T-helper 22 cell (primary cell): ENCODE results near the gene PCGF2.

Experiments
- DNase-seq: peaks from one replicate; pipeline ENCODE4 v3.0.0-alpha.2; 2020; ENCODE audit warnings: low read depth

PCGF2 gene

GRCh38 chr17:38702916-38703741 is 45.0 kb downstream of the PCGF2 start:
- DNase-seq: no peak

DNA sequence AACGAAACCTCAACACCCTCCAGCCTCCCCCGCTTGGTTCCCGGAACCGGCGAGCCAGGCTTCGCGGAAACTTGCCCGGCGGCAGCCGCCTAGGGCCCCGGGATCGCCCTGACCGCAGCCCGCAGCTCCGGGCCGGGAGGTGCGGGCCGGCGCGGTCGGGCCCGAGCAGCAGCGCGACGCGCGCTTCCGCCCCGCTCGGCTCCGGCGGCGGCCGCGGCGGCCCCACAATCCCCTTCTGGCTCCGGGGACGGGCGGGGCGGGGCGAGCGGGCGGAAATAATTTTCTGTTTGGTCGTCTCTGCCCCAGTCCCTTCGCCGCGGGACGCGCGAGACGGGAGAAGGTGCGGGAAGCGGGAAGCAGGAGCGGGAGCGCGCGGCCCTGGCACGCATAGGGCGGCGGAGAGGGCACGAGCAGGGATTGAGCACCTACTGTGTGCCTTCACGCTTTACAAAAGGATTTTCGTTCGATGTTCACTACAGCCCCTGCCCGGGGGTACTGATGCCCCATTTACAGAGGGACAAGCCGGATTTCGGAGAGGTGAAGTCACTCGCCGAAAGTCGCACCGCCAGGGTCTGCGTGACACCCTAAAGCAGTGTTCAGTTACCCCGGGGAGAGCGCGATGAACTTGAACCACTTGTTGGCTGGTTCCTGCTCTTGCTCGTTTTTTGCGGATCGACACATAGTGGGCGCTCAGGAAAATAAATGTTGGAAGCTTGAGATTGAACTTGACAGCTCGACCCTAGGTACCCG is 45.8 kb downstream of the PCGF2 start:
- DNase-seq: peak; percentile 77

DNA sequence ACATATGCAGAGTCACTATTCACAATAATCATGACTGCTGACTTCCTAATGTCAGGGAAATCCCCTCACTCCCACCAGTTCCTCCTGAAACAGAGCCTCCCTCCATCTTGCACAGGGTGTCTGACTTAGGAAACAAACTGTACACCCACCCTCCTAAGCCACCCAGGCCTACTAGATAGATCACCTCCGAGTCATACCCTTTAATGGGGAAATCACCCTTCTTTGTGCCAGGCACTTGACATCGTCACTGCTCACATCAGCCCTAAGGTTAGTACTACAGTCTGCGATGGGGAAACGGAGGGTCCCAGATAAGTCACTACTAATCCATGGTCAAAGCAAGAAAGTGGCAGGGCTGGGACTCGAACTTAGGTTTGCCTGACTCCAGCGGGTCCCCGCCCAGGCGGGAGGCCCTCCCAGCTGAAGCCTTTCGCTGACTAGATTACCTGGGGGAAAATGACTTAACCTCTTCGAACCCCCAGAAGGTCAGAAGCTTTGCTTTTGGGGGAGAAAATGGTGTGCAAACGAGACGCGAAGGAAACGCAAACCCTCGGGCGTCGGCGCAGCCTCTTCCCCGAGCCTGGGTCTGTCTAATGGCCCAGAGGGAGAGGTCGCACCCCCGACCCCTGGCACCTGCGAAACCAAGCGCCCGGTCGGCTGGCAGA is 46.5 kb downstream of the PCGF2 start:
- peak; percentile 67 for DNase-seq

DNA sequence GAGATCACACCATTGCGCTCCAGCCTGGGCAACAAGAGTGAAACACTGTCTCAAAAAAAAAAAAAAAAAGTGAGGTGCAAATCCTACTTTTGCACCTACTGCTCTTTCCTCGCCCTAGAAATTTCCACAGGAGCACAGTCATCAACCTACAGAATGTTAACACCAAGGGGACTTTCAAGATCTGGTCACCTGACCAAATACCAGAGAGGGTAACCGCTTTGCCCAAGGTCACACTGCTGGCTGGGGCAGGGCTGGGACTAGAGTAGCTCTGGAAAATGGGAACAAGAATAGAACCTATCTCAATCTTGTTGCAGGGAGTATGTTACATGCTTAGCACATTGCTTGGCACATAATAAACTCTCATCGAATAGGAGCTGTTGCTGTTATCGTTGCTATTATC is 49.4 kb downstream of the PCGF2 start:
- DNase-seq: no peak

GRCh38 chr17:38697061-38697820 is 50.9 kb downstream of the PCGF2 start:
- DNase-seq: no peak

DNA sequence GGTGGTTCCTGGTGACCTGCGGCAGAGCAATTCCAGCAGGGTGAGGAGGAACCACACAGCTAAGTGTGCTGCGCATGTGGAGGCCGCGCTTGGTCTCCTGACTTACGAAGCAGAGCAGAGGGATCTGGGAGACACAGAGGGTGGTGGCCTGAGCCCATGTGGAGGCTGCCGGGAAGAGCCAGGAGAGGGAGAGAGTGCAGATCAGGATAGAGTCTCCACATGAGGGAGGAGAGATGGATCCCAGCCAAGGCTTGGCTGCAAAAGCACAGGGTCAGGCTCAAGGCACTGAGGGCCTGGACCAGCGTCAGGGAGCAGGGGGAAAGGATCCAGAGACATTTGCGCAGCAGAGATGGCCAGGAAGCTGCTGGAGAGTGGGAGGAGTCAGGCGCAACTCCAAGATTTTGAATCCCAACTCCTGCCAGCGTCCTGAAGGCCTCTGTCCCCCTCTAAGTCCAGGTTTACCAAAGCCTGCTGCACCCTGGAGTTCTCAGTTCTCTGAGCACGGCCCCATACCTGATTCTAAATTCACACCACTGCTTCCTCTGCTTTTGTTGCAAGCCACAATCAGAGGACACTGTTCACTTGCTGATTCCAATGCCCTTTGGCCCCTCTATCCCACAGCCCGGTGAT is 54.3 kb downstream of the PCGF2 start:
- DNase-seq: no peak

GRCh38 chr17:38691154-38691553 is 57.0 kb downstream of the PCGF2 start:
- no peak for DNase-seq

DNA sequence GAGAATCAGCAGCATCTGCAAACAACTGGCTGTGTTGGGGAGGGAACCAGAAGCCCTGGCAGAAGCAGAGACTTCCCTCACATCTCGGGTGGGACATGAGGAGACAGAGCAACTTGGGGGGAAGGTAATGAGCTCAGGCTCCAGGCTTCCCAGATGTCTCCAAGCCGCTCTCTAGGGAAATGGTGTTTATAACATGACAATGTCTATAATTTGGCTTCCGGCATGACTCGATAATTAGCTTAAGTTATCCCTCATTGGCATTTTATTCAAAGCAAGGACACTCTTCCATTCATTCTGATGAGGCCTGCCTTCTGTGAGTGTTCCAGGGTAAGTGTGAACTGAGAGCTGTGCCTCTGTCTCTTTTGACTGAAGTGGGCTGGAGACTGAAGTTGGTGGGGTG is 57.8 kb downstream of the PCGF2 start:
- DNase-seq: no peak

GRCh38 chr17:38687286-38687685 is 60.9 kb downstream of the PCGF2 start:
- DNase-seq: no peak

- no peak for DNase-seq
Observed at GRCh38 chr17:38685491-38685890, 62.6 kb downstream of the PCGF2 start.
